Measurements from ENCODE around the gene RENBP.

RENBP gene

GRCh38 chrX:153941336-153942252 is 2.8 kb downstream of the RENBP start:
- Histone ChIP-seq H3K4me1 (ENCODE audit: control insufficient read depth in 1 of 2, insufficient read depth in 2 of 2, low read length in 2 of 2) (peaks cover 13 to 15% of the 10 kb centered on the region in 2 experiments), H3K79me1 (ENCODE audit: low read length) (no peaks in the 10 kb centered on the region), H2BK120ac (ENCODE audit: insufficient read depth, low read length, poor library complexity) (no peak overlapping the region), H3K27ac (ENCODE audit: low read depth, low read length) (no peak overlapping the region), H3K23ac (ENCODE audit: low read length) (no peak overlapping the region), H2AFZ (ENCODE audit: insufficient read depth, low read length, poor library complexity) (no peak overlapping the region), H4K12ac (ENCODE audit: low read depth, low read length) (peak overlapping the region; percentile 75), H3K9ac (ENCODE audit: low read length) (no peak overlapping the region), H4K8ac (ENCODE audit: low read depth, low read length) (no peak overlapping the region), H2AK5ac (ENCODE audit: low read length) (no peak overlapping the region), H3K9me3 (ENCODE audit: insufficient read depth, low read depth, low read length) (no peaks in the 10 kb centered on the region), H3K4me3 (ENCODE audit: low read depth, low read length) (no peak overlapping the region), H2BK5ac (ENCODE audit: low read depth, low read length, poor library complexity) (no peak overlapping the region), H3K18ac (ENCODE audit: low read length) (no peak overlapping the region), H3K79me2 (ENCODE audit: control insufficient read depth, insufficient read depth, low read length, poor library complexity) (no peaks in the 10 kb centered on the region), H3K4me2 (ENCODE audit: low read length) (no peak overlapping the region), H3K14ac (ENCODE audit: low read length) (no peak overlapping the region), H3K27me3 (ENCODE audit: insufficient read depth, low read length) (no peaks in the 10 kb centered on the region), H3K4ac (ENCODE audit: low read depth, low read length) (no peak overlapping the region), H3K36me3 (ENCODE audit: control insufficient read depth in 1 of 2, insufficient read depth in 2 of 2, low read length in 2 of 2) (peaks cover 0 to 2% of the 10 kb centered on the region in 2 experiments), H2BK12ac (ENCODE audit: low read length) (no peak overlapping the region), H4K91ac (ENCODE audit: low read depth, low read length) (peak overlapping the region; percentile 24)
- WGBS (ENCODE audit: extremely low coverage, insufficient coverage, insufficient read length) = no CpG with 5 or more reads among the region's 23 CpGs
- peak in 1 of 2 donors; percentile 52 for DNase-seq

- Histone ChIP-seq H2AK5ac (ENCODE audit: low read length) (peak overlapping the region; percentile 35), H4K91ac (ENCODE audit: low read depth, low read length) (peak overlapping the region; percentile 73), H2AFZ (ENCODE audit: insufficient read depth, low read length, poor library complexity) (no peak overlapping the region), H3K4me3 (ENCODE audit: low read depth, low read length) (no peak overlapping the region), H3K79me2 (ENCODE audit: control insufficient read depth, insufficient read depth, low read length, poor library complexity) (peaks cover 2% of the 10 kb centered on the region), H3K9ac (ENCODE audit: low read length) (no peak overlapping the region), H3K27me3 (ENCODE audit: insufficient read depth, low read length) (no peaks in the 10 kb centered on the region), H3K27ac (ENCODE audit: low read depth, low read length) (no peak overlapping the region), H3K14ac (ENCODE audit: low read length) (peak overlapping the region; percentile 44), H3K4me1 (ENCODE audit: control insufficient read depth in 1 of 2, insufficient read depth in 2 of 2, low read length in 2 of 2) (peaks cover 15% of the 10 kb centered on the region in 2 experiments), H3K4me2 (ENCODE audit: low read length) (no peak overlapping the region), H3K23ac (ENCODE audit: low read length) (no peak overlapping the region), H2BK12ac (ENCODE audit: low read length) (peak overlapping the region; percentile 31), H3K4ac (ENCODE audit: low read depth, low read length) (no peak overlapping the region), H4K12ac (ENCODE audit: low read depth, low read length) (no peak overlapping the region), H3K36me3 (ENCODE audit: control insufficient read depth in 1 of 2, insufficient read depth in 2 of 2, low read length in 2 of 2) (no peaks in the 10 kb centered on the region), H4K8ac (ENCODE audit: low read depth, low read length) (no peak overlapping the region), H3K79me1 (ENCODE audit: low read length) (peaks cover 2% of the 10 kb centered on the region), H2BK120ac (ENCODE audit: insufficient read depth, low read length, poor library complexity) (peak overlapping the region; percentile 22), H3K18ac (ENCODE audit: low read length) (no peak overlapping the region), H3K9me3 (ENCODE audit: insufficient read depth, low read depth, low read length) (no peaks in the 10 kb centered on the region), H2BK5ac (ENCODE audit: low read depth, low read length, poor library complexity) (no peak overlapping the region)
- WGBS (ENCODE audit: extremely low coverage, insufficient coverage, insufficient read length) = no CpG with 5 or more reads among the region's 7 CpGs
- no peak for DNase-seq
These were observed 4.9 kb downstream of the RENBP start for GRCh38 chrX:153939573-153939972.

GRCh38 chrX:153938226-153938786 is 6.1 kb downstream of the RENBP start:
- Histone ChIP-seq H3K4me1 (ENCODE audit: control insufficient read depth in 1 of 2, insufficient read depth in 2 of 2, low read length in 2 of 2) (peaks cover 17 to 20% of the 10 kb centered on the region in 2 experiments), H3K14ac (ENCODE audit: low read length) (no peak overlapping the region), H4K91ac (ENCODE audit: low read depth, low read length) (no peak overlapping the region), H2BK12ac (ENCODE audit: low read length) (no peak overlapping the region), H3K9ac (ENCODE audit: low read length) (no peak overlapping the region), H3K4me2 (ENCODE audit: low read length) (no peak overlapping the region), H2AK5ac (ENCODE audit: low read length) (no peak overlapping the region), H3K4ac (ENCODE audit: low read depth, low read length) (no peak overlapping the region), H4K8ac (ENCODE audit: low read depth, low read length) (no peak overlapping the region), H3K36me3 (ENCODE audit: control insufficient read depth in 1 of 2, insufficient read depth in 2 of 2, low read length in 2 of 2) (no peaks in the 10 kb centered on the region), H3K27me3 (ENCODE audit: insufficient read depth, low read length) (no peaks in the 10 kb centered on the region), H3K9me3 (ENCODE audit: insufficient read depth, low read depth, low read length) (no peaks in the 10 kb centered on the region), H3K23ac (ENCODE audit: low read length) (no peak overlapping the region), H2BK120ac (ENCODE audit: insufficient read depth, low read length, poor library complexity) (no peak overlapping the region), H4K12ac (ENCODE audit: low read depth, low read length) (no peak overlapping the region), H3K79me1 (ENCODE audit: low read length) (peaks cover 5% of the 10 kb centered on the region), H3K79me2 (ENCODE audit: control insufficient read depth, insufficient read depth, low read length, poor library complexity) (peaks cover 10% of the 10 kb centered on the region), H2BK5ac (ENCODE audit: low read depth, low read length, poor library complexity) (no peak overlapping the region), H3K18ac (ENCODE audit: low read length) (no peak overlapping the region), H3K4me3 (ENCODE audit: low read depth, low read length) (no peak overlapping the region), H2AFZ (ENCODE audit: insufficient read depth, low read length, poor library complexity) (no peak overlapping the region), H3K27ac (ENCODE audit: low read depth, low read length) (no peak overlapping the region)
- no CpG with 5 or more reads among the region's 10 CpGs for WGBS (ENCODE audit: extremely low coverage, insufficient coverage, insufficient read length)
- no peak for DNase-seq

GRCh38 chrX:153937056-153937455 is 7.4 kb downstream of the RENBP start:
- H3K18ac ChIP-seq (ENCODE audit: low read length) = no peak overlapping the region
- H3K23ac ChIP-seq (ENCODE audit: low read length) = no peak overlapping the region
- H4K8ac ChIP-seq (ENCODE audit: low read depth, low read length) = no peak overlapping the region
- H3K79me1 ChIP-seq (ENCODE audit: low read length) = peaks cover 5% of the 10 kb centered on the region
- H3K9me3 ChIP-seq (ENCODE audit: insufficient read depth, low read depth, low read length) = no peaks in the 10 kb centered on the region
- no peak overlapping the region for H2AK5ac ChIP-seq (ENCODE audit: low read length)
- H3K4me1 ChIP-seq (ENCODE audit: control insufficient read depth in 1 of 2, insufficient read depth in 2 of 2, low read length in 2 of 2) = peaks cover 17 to 20% of the 10 kb centered on the region in 2 experiments
- H3K79me2 ChIP-seq (ENCODE audit: control insufficient read depth, insufficient read depth, low read length, poor library complexity) = peaks cover 10% of the 10 kb centered on the region
- H2BK12ac ChIP-seq (ENCODE audit: low read length) = no peak overlapping the region
- H3K36me3 ChIP-seq (ENCODE audit: control insufficient read depth in 1 of 2, insufficient read depth in 2 of 2, low read length in 2 of 2) = peaks cover 8% of the 10 kb centered on the region in 2 experiments
- no peak for DNase-seq
- H2AFZ ChIP-seq (ENCODE audit: insufficient read depth, low read length, poor library complexity) = no peak overlapping the region
- no peaks in the 10 kb centered on the region for H3K27me3 ChIP-seq (ENCODE audit: insufficient read depth, low read length)
- no peak overlapping the region for H4K91ac ChIP-seq (ENCODE audit: low read depth, low read length)
- no peak overlapping the region for H3K4me2 ChIP-seq (ENCODE audit: low read length)
- WGBS (ENCODE audit: extremely low coverage, insufficient coverage, insufficient read length) = no CpG with 5 or more reads among the region's 3 CpGs
- no peak overlapping the region for H3K4me3 ChIP-seq (ENCODE audit: low read depth, low read length)
- no peak overlapping the region for H2BK5ac ChIP-seq (ENCODE audit: low read depth, low read length, poor library complexity)
- no peak overlapping the region for H2BK120ac ChIP-seq (ENCODE audit: insufficient read depth, low read length, poor library complexity)
- no peak overlapping the region for H4K12ac ChIP-seq (ENCODE audit: low read depth, low read length)
- no peak overlapping the region for H3K4ac ChIP-seq (ENCODE audit: low read depth, low read length)
- no peak overlapping the region for H3K14ac ChIP-seq (ENCODE audit: low read length)
- H3K9ac ChIP-seq (ENCODE audit: low read length) = no peak overlapping the region
- no peak overlapping the region for H3K27ac ChIP-seq (ENCODE audit: low read depth, low read length)

Measured in trophoblast cell (in vitro differentiated cells and primary cell).